Renal pelvis (tissue), 4 donors: ENCODE data around the gene MOK. TPM values are rescaled to one million over a fixed set of nuclear protein-coding genes. Genes with fewer than 3 reads are reported as not detected.
"Not testable (repeated sequence)": the region's sequence is repeated elsewhere in the genome, so short reads cannot be mapped to it uniquely, and the experiment has no call there.

ENCODE experiments used
- DNase-seq: peaks from one replicate; pipeline ENCODE4 v3.0.0-alpha.2; 2013
- polyA plus RNA-seq, 3 donors: library from polyadenylated mRNA; unstranded; fragments of 120-200 nt; gene quantifications; one replicate each; pipeline ENCODE4 v1.2.1, GENCODE V29; 2013; ENCODE audit not compliant: insufficient read length in 3 of 3

The MOK gene
- polyA plus RNA-seq, 3 donors: 27.8 to 42.0 (median 36.1) TPM

DNA sequence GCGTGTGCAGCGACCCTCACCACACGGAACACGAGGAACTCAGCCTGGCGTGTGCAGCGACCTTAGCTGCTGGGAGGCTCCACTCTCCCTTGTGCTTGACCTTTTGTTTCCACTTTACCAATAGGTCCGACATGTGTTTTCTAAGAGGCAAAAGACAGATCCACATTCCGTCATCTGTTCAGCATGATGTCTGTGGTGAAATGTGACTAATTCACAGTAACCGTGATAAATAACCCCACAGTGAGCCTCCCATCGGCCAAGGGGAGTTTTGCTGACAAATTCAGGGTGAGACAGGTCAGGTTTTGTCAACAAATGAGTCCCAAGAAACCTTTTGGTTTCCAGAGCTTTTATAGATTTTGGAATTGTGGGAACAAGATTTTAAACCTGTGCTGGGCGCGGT is 55.9 kb downstream of the MOK start:
- no peak for DNase-seq

DNA sequence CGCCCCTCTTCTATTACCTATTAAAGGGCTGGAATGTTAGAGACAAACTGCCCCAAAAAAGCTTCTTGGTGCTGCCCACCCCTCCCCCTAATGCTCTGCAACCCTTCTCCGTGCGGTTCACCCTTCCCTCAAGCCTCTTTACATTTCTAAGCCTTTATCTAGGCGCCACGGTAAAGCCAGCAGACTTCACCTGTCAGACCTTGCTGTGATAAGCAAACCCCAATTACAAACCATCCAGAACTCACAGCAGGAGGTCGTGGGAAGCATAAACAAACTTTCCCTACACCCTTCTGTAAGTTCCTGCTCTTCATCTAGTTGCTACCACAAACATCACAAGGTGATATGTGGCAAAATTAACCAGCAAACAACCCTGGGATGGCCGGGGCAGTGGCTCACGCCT is 56.8 kb downstream of the MOK start:
- no peak for DNase-seq

DNA sequence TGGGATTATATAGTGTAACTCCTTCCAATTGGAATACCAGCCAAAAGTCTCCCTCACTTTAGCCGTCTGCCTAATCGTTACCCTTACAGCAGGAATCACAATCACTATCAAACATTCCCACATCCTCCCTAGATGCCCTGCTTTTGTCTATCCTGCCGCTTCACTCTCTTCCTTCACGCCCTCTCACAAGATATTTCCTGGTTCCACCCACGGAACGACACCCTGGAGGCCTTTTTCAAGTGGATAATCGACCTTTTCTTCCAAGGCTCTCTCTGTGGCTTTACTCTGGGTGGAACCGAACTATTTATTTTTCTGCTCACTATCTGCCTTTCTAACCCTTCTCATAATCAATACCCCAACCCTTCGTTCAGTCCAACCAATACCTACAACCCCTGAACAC is 58.9 kb downstream of the MOK start:
- DNase-seq: no peak

GRCh38 chr14:102243795-102244194 is 61.2 kb downstream of the MOK start:
- DNase-seq: not testable (repeated sequence)

- no peak for DNase-seq
Observed at GRCh38 chr14:102241147-102241546, 63.8 kb downstream of the MOK start.

- DNase-seq: not testable (repeated sequence)
Observed at GRCh38 chr14:102240481-102240880, 64.5 kb downstream of the MOK start.

- no peak for DNase-seq
Observed at GRCh38 chr14:102239231-102239630, 65.7 kb downstream of the MOK start.

DNA sequence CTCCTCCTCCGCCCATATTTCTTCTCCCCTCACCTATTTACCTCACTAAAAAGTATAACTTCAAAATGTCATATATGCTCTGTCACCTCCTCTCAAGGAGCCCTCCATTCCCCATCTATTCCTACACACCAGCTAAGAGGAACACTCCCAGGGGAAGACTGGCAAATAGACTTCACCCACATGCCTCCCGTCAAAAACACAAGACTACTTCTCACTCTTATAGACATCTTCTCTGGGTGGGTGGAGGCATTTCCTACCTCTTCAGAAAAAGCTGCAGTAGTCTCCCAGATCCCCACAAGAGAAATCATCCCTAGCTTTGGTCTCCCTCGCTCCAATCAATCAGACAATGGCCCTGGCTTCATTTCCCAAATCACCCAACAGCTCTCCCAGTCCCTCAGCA is 66.2 kb downstream of the MOK start:
- no peak for DNase-seq

- DNase-seq: no peak
Observed at GRCh38 chr14:102238131-102238530, 66.8 kb downstream of the MOK start.

DNA sequence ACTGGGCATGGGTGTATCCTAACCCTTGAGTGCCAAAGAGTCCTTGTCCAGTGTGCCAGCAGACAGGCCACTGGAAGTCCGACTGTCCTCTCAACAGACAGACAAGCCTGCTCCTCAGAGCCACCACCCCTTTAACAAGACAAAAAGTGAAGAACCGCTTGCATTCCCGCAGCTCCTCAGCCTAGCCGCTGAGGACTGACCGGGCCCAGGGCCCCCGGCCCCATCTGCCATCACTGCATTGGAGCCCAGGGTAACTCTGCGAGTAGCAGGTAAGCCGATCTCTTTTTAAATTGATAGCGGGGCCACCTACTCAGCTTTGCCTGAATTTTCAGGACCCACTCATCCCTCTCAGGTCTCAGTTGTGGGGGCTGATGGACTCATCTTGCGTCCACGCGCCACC is 68.9 kb downstream of the MOK start:
- DNase-seq: no peak

GRCh38 chr14:102235275-102235897 is 69.6 kb downstream of the MOK start:
- peak; percentile 65 for DNase-seq

DNA sequence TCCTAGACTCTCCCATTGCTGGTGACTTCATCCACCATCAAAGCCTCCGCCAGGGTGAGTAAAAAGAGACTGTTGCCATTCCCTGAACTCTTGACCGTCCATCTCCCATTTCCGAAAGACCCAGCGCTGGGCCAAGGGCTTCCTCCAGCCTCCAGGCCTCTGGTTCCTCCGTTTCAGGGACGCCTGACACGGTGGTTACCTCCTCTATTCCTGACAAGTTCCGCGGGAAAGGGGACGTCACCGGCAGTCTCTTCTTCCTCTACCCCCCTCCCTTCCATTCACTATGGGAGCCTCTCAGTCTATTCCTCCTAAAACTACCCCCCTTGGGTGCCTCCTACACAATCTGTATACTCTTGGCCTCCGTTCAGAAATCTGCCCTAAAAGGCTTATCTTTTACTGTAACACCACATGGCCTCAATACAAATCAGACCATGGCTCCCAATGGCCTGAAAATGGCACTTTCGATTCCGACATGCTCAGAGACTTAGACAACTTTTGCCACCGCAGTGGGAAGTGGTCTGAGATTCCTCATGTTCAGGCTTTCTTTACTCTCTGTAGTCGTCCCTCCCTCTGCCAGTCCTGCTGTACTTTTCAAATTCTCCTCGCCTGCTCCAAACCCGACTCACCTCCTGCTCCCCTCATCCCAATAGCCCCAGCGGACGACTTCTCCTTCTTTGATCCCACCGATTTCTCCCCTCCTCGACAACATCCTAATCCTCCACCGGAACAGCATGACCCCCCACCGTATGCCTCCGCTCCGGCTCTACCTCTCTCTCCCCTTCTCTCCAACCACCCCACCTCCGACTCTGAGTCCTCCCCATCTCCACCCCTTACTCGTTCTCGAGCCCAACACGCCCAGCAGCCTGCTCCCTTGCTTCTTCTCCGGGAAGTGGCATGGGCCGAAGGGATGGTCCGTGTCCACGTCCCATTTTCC is 70.4 kb downstream of the MOK start:
- no peak for DNase-seq

GRCh38 chr14:102233081-102233480 is 71.9 kb downstream of the MOK start:
- DNase-seq: no peak

DNA sequence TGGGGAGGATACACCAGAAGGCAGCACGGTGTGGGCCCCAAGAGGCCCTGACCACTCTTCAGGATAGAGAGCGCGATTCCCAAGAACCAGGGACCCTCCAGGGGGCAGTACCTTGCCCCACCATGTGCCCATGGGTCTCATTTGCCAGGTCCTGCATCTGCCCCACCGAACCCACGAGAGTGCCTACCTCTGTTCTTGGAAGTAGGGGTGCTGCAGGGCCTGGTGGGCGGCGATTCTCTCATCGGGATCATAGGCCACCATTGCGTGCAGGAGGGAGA is 72.7 kb downstream of the MOK start:
- no peak for DNase-seq

DNA sequence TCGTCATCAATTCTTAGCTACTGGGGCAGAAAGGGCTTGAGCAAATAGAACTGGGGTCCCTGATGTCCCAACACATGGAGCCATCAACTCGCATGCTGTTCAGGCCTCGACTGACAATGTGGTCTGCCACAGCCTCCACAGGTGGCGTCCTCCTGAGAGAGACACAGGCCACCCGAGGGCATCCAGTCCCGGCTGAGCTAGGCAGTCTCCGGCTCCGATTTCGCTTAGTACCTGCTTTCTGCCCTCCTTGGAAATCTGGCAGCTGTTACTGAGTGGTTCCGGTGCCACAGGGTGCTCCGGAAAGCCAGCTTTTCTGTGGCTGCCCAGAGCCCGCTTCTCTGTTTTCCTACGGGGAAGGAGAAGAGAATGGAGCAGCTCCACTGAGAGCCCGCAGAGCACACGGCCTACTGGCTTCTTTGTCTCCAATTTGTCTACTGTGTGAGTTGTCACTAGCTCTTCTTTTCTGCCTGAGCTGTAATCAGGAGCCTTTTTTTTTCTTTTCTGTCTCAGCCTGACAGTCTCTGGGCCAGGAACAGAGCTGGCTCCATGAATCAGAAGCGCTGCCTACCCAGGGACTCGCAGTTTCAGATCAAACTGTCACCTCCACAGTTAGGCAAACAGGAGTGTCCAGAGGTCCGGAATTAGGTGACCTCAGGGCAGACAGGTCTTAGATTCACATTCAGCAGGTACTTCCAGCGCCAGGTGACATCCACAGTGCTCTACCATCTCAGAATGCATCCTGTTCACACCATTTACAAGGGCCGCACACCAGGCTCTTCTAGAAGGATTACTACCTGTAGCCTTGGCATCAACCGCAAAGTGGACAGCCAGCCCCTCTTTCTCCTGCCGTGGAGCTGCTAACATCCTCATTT is 73.3 kb downstream of the MOK start:
- DNase-seq: no peak

DNA sequence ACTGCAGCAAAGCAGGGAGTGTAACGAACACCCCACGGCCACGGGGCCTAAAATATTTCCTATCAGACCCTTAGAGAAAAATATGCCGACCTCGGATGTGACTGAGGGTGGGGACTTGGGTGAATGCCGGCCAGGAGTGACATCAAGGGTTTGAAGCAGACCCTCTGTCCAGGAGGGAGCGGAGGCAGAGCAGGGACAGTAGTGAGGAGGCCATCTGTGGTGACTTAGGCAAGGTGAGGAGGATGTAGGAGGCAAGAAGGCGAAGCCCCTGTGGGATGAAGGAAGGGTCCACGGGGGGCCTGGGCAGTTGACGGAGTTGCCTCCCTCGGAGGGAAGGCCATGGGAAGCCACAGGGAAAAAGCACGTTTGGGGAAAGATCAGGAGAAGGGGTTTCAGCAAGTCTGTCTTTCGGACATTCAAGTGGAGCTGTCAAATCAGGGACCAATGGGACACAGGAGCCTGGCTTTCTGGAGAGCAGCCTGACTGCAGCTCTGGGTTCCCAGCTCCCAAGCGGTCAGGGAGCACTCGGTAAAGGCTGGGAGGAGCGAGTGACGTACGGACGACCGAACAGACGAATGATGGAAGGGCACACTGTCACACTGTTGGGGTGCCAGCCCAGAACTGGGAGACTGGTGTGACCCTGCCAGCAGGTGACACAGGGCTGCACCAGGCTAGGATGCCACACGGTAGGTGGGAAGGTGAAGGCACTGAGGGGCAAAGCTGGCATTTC is 74.3 kb downstream of the MOK start:
- DNase-seq: no peak

DNA sequence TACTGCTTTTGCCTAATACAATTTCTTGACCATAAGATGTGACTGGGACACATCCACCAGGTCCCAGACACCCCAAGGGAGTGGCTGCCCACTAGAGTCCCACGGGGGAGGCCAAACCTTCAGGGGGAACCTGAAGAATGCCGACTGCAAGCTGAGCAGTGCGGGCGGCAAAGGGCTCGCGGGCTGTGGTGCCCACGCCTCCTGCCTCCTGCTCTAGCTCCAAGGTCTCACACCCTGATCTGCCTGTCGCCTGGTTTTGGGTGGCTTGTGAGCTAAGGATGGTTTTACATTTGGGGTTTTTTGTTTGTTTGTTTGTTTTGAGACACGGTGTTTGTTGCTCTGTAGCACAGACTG is 75.2 kb downstream of the MOK start:
- no peak for DNase-seq

- DNase-seq: no peak
Observed at GRCh38 chr14:102229071-102229738, 75.8 kb downstream of the MOK start.

DNA sequence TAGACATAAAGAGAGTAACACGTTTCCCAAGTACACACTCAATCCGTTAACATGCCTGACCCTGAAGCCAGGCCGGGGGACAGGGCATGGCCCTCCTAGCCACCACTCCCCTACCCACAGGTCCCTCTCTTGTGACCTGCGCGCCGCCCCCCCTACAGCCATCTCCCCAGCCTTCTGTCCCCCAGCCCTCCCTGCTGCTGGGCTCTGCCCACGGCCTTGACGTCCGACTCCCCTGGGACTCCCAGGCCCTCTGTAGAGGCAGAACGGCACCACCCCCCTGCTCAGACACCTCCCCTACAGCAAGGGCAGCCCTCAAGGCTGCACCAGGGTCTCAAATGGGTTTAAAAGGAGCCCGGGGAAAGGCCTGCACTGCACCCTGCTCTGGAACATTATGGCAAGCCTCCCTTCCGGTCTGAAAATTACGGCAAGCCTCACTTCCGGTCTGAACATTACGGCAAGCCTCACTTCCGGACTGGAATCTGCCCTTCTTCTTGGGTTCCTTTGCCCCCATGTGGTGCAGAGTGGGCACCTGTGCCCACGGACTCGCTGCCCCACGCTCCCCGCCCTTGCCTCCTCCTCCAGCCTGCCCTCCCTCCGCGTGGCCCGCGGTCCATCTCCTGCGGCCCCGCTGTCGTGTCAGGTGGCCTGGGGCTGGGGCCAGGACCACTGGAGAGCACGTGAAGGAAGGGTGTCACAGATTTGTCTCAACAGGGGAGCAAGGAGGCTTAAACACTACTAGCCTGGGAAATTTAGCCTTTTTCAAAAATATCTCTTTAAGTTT is 77.6 kb downstream of the MOK start:
- no peak for DNase-seq

DNA sequence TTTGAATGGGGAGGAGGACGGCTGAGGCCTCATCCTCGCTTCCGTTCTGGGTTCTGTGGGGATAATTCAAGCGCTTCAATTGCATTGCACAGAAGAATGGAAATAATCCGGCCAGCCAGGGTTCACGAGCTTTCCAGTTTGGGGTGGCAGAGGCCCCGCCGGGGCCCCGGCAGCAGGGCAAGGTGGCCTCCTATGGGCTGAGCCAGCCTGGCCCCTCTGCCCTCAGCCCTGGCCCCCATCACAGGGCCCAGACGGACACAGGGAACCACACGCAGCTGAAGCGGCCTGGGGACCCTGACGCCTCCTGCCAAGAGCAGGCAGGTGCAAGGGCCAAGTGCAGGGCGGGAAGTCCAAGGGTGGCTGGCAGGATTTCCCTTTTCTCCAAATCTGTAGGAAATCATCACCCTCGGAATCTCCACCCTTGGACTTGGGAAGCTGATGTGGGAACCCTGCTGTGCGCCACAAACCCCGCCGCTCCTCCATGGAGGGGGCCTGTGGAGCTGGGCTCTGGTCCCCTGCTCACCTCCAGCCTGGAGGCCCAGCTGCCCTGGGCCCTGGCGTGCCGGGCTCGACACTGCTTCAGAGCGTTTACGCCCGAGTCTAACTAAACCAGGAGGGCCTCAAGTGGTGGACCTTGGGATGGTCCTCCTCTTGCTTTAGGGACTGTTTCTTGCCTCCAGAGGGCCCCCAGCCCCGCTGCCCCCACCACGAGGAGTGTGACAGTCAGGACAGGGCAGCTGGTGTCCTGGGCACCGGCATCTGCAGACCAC is 78.4 kb downstream of the MOK start:
- DNase-seq: no peak
